ENCODE results near the gene TIMM44.

- TF ChIP-seq CTCF (IDR thresholded peaks at IDR 0.05): no peak
- TF ChIP-seq POLR2A (IDR thresholded peaks at IDR 0.05): no peak
- no peak for TF ChIP-seq POLR2AphosphoS5 (IDR thresholded peaks at IDR 0.05)
These were observed 61.6 kb downstream of the TIMM44 start for GRCh38 chr19:7881910-7882309.
